Measurements from ENCODE around the gene SMIM22. TPM values are rescaled to one million over a fixed set of nuclear protein-coding genes. Genes with fewer than 3 reads are reported as not detected.

Gene SMIM22
- polyA plus RNA-seq, 1 experiment: not detected

DNA sequence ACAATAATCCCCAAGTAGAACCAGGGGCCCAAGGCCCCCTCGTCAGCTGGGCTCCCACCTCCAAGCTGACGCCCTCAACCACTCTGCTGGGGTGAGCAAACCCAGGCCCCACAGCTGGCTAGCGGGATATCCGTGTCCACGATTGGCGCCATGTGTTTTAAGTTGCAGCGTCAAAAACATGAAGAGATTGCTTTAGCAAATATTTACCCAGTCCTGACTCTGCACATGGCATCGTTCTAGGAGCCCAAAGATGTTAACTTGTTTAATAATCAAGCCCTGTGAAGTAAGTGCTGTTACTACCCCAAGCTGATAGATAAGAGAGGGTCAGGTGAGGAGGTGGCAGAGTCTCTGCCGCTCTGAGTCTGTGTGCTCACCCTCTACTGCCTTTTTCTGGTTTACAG lies 6.7 kb upstream of the SMIM22 start:
- Histone ChIP-seq H3K9me3 (ENCODE audit: control insufficient read depth, insufficient read depth, low read length) (no peaks in the 10 kb centered on the region), H3K27me3 (ENCODE audit: control insufficient read depth, insufficient read depth, low read length) (peaks cover 6% of the 10 kb centered on the region), H3K27ac (ENCODE audit: low read depth, low read length) (no peak overlapping the region), H3K4me3 (ENCODE audit: low read depth, low read length) (no peak overlapping the region)
- ChIA-PET POLR2A (no interaction called here), CTCF (no interaction called here)
- TF ChIP-seq CTCF (IDR thresholded peaks at IDR 0.05; ENCODE audit: low read depth, low read length): no peak
- DNase-seq (ENCODE audit: low read depth, low spot score): no peak

DNA sequence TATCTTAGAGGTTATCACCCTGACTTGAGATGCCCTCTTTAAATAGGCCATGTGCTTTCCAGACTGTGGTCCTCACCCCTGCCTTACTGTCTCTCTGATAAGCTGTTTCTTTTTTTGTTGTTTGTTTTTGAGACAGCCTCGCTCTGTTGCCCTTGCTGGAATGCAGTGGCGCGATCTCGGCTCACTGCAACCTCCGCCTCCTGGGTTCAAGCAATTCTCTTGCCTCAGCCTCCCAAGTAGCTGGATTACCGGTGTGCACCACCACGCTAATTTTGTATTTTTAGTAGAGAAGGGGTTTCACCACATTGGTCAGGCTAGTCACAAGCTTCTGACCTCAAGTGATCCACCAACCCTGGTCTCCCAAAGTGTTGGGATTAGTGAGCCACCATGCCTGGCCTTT lies 6.3 kb upstream of the SMIM22 start:
- Histone ChIP-seq H3K27ac (ENCODE audit: low read depth, low read length) (no peak overlapping the region), H3K4me3 (ENCODE audit: low read depth, low read length) (no peak overlapping the region), H3K9me3 (ENCODE audit: control insufficient read depth, insufficient read depth, low read length) (no peaks in the 10 kb centered on the region), H3K27me3 (ENCODE audit: control insufficient read depth, insufficient read depth, low read length) (peaks cover 6% of the 10 kb centered on the region)
- CTCF ChIA-PET: no interaction called here
- no peak for TF ChIP-seq CTCF (IDR thresholded peaks at IDR 0.05; ENCODE audit: low read depth, low read length)
- POLR2A ChIA-PET: no interaction called here
- DNase-seq (ENCODE audit: low read depth, low spot score): no peak

DNA sequence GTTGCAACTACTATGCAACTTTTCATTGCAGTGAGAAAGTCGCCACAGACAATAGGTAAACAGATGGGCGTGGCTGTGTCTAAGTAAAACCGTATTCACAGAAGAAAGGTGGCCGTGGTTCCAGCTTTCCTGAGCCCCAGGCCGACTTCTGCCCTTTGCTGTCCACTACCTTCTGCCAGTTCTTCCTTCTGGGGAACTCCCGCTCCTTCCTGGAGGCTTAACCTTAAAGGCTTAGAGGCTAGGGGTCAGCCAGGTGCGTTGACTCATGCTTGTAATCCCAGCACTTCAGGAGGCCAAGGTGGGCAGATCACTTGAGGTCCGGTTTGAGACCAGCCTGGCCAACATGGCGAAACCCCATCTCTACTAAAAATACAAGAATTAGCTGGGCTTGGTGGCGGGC lies 4.9 kb upstream of the SMIM22 start:
- Histone ChIP-seq H3K27ac (ENCODE audit: low read depth, low read length) (no peak overlapping the region), H3K9me3 (ENCODE audit: control insufficient read depth, insufficient read depth, low read length) (no peaks in the 10 kb centered on the region), H3K27me3 (ENCODE audit: control insufficient read depth, insufficient read depth, low read length) (peaks cover 6% of the 10 kb centered on the region), H3K4me3 (ENCODE audit: low read depth, low read length) (no peak overlapping the region)
- ChIA-PET CTCF (no interaction called here), POLR2A (no interaction called here)
- TF ChIP-seq CTCF (IDR thresholded peaks at IDR 0.05; ENCODE audit: low read depth, low read length): no peak
- no peak for DNase-seq (ENCODE audit: low read depth, low spot score)

- DNase-seq (ENCODE audit: low read depth, low spot score): no peak
- ChIA-PET CTCF (no interaction called here), POLR2A (no interaction called here)
- Histone ChIP-seq H3K27ac (ENCODE audit: low read depth, low read length) (no peak overlapping the region), H3K4me3 (ENCODE audit: low read depth, low read length) (no peak overlapping the region), H3K27me3 (ENCODE audit: control insufficient read depth, insufficient read depth, low read length) (peaks cover 6% of the 10 kb centered on the region), H3K9me3 (ENCODE audit: control insufficient read depth, insufficient read depth, low read length) (no peaks in the 10 kb centered on the region)
- no peak for TF ChIP-seq CTCF (IDR thresholded peaks at IDR 0.05; ENCODE audit: low read depth, low read length)
These were observed 4.3 kb upstream of the SMIM22 start for GRCh38 chr16:4790871-4791270.

GRCh38 chr16:4792951-4793513 lies 2.1 kb upstream of the SMIM22 start:
- DNase-seq (ENCODE audit: low read depth, low spot score): no peak
- Histone ChIP-seq H3K27me3 (ENCODE audit: control insufficient read depth, insufficient read depth, low read length) (peaks cover 6% of the 10 kb centered on the region), H3K4me3 (ENCODE audit: low read depth, low read length) (no peak overlapping the region), H3K9me3 (ENCODE audit: control insufficient read depth, insufficient read depth, low read length) (no peaks in the 10 kb centered on the region), H3K27ac (ENCODE audit: low read depth, low read length) (no peak overlapping the region)
- TF ChIP-seq CTCF (IDR thresholded peaks at IDR 0.05; ENCODE audit: low read depth, low read length): no peak
- CTCF ChIA-PET: interaction anchor here (0.7 kb wide), 1 partner anchor 490 kb away, joined by 3 read pairs; no protein-coding TSS in a partner anchor
- POLR2A ChIA-PET: no interaction called here
